Measurements from ENCODE around the gene SCAP.
"Not testable (repeated sequence)": the region's sequence is repeated elsewhere in the genome, so short reads cannot be mapped to it uniquely, and the experiment has no call there.

SCAP gene

GRCh38 chr3:47480267-47480666, 4.5 kb upstream of the SCAP start:
- not testable (repeated sequence) for DNase-seq (ENCODE audit: low read depth)

- no peak for DNase-seq (ENCODE audit: low read depth)
These were observed 4.1 kb upstream of the SCAP start for GRCh38 chr3:47479826-47480160.

GRCh38 chr3:47478022-47478421, 2.3 kb upstream of the SCAP start:
- DNase-seq (ENCODE audit: low read depth): no peak

GRCh38 chr3:47476644-47477199, 981 bp upstream of the SCAP start:
- no peak for DNase-seq (ENCODE audit: low read depth)

- DNase-seq (ENCODE audit: low read depth): no peak
These were observed 537 bp upstream of the SCAP start for GRCh38 chr3:47476330-47476626.

- peak; percentile 7 for DNase-seq (ENCODE audit: low read depth)
These were observed 642 bp downstream of the SCAP start for GRCh38 chr3:47475029-47475569.

- DNase-seq (ENCODE audit: low read depth): no peak
These were observed 2.4 kb downstream of the SCAP start for GRCh38 chr3:47473391-47473790.

- no peak for DNase-seq (ENCODE audit: low read depth)
These were observed 6.1 kb downstream of the SCAP start for GRCh38 chr3:47469616-47470015.

- DNase-seq (ENCODE audit: low read depth): not testable (repeated sequence)
These were observed 7.4 kb downstream of the SCAP start for GRCh38 chr3:47468315-47468714.

- DNase-seq (ENCODE audit: low read depth): no peak
These were observed 11.2 kb downstream of the SCAP start for GRCh38 chr3:47464588-47464987.

- DNase-seq (ENCODE audit: low read depth): not testable (repeated sequence)
These were observed 16.1 kb downstream of the SCAP start for GRCh38 chr3:47459534-47460085.

GRCh38 chr3:47456984-47457383, 18.8 kb downstream of the SCAP start:
- no peak for DNase-seq (ENCODE audit: low read depth)

- DNase-seq (ENCODE audit: low read depth): no peak
These were observed 19.8 kb downstream of the SCAP start for GRCh38 chr3:47455806-47456452.

- DNase-seq (ENCODE audit: low read depth): no peak
These were observed 23.1 kb downstream of the SCAP start for GRCh38 chr3:47452453-47453215.

GRCh38 chr3:47444103-47444502, 31.6 kb downstream of the SCAP start:
- DNase-seq (ENCODE audit: low read depth): no peak

- no peak for DNase-seq (ENCODE audit: low read depth)
These were observed 32.1 kb downstream of the SCAP start for GRCh38 chr3:47443611-47443995.

GRCh38 chr3:47441796-47442551, 33.8 kb downstream of the SCAP start:
- DNase-seq (ENCODE audit: low read depth): no peak

GRCh38 chr3:47440131-47440530, 35.6 kb downstream of the SCAP start:
- DNase-seq (ENCODE audit: low read depth): no peak

- DNase-seq (ENCODE audit: low read depth): no peak
These were observed 39.6 kb downstream of the SCAP start for GRCh38 chr3:47436180-47436579.

GRCh38 chr3:47434849-47435248, 40.9 kb downstream of the SCAP start:
- no peak for DNase-seq (ENCODE audit: low read depth)

GRCh38 chr3:47433796-47434195, 41.9 kb downstream of the SCAP start:
- no peak for DNase-seq (ENCODE audit: low read depth)

GRCh38 chr3:47432673-47433072, 43.1 kb downstream of the SCAP start:
- DNase-seq (ENCODE audit: low read depth): no peak

Data from stimulated activated CD8-positive, alpha-beta memory T cell treated with anti-CD3 and anti-CD28 coated beads, Interleukin-12 subunit alpha, Interleukin-12 subunit beta, amount 100 ng/mL, for 1 hour (primary cell).